Epithelial cell of esophagus (primary cell): ENCODE measurements around the gene VAT1L.

ENCODE experiments used
- DNase-seq: peaks from one replicate; pipeline ENCODE4 v3.0.0; 2010; ENCODE audit warnings: low read depth
- H3K4me3 ChIP-seq: 2 replicates; pipeline ENCODE4 v1.5.1; 2011; ENCODE audit warnings: mild to moderate bottlenecking, low read length, control low read depth
- TF ChIP-seq, protein P1 (sequence below): IDR thresholded peaks from 2 replicates; pipeline ENCODE4 v1.5.1; 2011; ENCODE audit warnings: low read depth, mild to moderate bottlenecking, low read length, control low read depth, inconsistent platforms; ENCODE audit not compliant: insufficient read depth; ENCODE audit errors: missing control alignments

The VAT1L gene

DNA sequence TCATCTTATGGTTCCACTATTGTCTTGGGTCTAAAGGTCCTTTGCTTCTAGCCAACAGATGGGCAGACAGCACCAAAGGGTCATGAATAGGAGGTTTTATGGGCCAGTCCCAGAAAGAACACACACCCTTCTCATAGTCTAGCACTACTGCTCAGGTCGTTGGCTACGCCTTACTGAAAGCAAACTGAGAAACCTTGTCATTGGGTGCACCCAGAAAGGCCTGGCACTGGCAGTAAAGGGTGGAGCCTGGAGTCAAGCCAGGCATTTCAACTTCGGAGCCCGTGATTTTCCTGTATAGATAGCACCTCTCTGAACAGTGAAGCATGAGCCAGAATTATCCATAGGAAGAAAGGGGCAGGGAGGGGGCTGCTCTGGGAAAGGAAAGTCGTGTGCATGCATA is 74.9 kb downstream of the VAT1L start:
- H3K4me3 ChIP-seq = no peak overlapping the region
- DNase-seq = no peak
- TF ChIP-seq, protein P1, sequence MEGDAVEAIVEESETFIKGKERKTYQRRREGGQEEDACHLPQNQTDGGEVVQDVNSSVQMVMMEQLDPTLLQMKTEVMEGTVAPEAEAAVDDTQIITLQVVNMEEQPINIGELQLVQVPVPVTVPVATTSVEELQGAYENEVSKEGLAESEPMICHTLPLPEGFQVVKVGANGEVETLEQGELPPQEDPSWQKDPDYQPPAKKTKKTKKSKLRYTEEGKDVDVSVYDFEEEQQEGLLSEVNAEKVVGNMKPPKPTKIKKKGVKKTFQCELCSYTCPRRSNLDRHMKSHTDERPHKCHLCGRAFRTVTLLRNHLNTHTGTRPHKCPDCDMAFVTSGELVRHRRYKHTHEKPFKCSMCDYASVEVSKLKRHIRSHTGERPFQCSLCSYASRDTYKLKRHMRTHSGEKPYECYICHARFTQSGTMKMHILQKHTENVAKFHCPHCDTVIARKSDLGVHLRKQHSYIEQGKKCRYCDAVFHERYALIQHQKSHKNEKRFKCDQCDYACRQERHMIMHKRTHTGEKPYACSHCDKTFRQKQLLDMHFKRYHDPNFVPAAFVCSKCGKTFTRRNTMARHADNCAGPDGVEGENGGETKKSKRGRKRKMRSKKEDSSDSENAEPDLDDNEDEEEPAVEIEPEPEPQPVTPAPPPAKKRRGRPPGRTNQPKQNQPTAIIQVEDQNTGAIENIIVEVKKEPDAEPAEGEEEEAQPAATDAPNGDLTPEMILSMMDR = no peak

DNA sequence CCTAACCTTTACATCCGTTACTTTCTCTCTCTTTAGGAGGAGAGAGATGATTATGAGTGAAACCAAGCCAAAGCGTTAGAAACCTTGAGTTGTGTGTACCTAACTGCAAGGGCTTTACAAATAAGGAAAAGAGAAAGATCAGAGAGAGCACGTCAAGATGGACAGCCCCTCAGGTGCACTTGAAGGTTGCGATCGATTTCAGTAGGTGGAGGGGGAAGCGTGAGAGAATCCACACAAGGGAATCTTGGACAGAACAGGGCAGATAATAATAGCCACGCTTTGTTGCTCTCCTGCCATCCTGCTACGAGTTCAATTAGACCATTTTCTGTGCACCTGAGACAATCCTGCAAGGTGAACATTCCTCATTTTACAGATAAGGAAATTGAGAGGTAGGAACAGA is 78.4 kb downstream of the VAT1L start:
- no peak overlapping the region for H3K4me3 ChIP-seq
- TF ChIP-seq, protein P1 = no peak
- DNase-seq = no peak

DNA sequence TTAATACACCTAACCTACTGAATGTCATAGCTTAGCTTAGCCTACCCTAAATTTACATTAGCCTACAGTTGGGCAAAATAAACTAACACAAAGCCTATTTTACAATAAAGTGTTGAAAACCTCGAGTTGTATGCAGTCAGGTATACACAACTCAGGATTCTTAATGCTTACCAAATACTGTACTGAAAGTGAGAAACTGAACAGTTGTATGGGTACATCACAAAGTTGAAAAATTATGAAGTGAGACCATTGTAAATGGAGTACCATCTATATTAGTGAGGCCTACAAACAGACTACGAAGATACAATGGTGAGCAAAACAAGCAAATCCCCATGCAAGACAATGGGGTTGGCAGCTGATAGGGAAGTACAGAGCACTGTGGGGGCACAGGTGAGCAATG is 79.7 kb downstream of the VAT1L start:
- no peak for DNase-seq
- TF ChIP-seq, protein P1 = no peak
- no peak overlapping the region for H3K4me3 ChIP-seq

DNA sequence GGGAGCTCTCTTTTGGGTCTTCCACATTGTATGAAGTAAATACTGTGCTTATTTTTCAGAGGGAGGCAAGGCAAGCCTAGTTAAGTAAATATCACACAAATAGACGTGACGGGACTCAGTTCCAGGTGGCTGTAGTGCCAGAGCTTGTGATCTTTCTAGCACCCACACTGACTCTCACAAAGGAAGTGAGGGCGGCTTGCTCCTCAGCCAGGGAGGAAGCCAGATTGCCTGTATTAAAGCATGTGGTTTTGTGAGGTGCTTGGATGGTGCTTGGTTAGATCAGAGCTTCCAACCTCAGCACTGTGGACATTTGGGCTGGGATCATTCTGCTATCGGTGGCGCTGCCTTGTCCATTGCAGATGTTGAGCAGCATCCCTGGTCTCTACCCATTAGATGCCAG is 80.1 kb downstream of the VAT1L start:
- TF ChIP-seq, protein P1 = no peak
- no peak overlapping the region for H3K4me3 ChIP-seq
- DNase-seq = no peak

GRCh38 chr16:77869997-77870813 is 81.8 kb downstream of the VAT1L start:
- DNase-seq = no peak

DNA sequence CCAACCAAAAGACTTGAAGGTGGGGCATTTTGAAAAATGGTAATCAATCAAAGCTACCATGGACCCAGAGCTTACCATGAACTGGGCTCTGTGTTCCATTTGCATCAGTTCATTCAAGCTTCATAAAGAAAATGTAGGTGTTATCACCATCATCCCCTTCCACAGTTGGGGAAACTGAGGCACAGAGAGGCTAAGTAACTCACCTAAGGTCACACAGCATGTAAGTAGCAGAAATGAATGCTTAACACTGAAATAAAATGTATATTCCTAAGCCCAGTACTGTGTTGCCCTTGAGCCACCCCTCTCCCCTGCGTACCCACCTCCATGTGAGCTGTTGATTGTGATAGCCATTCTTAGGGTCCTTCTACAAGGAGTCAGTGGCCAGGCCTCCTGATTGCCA is 83.6 kb downstream of the VAT1L start:
- no peak overlapping the region for H3K4me3 ChIP-seq
- TF ChIP-seq, protein P1 = no peak
- DNase-seq = no peak

More at GRCh38 chr16:77869997-77870813, 81.8 kb downstream of the VAT1L start:
- H3K4me3 ChIP-seq = no peak overlapping the region
- TF ChIP-seq, protein P1 = no peak

GRCh38 chr16:77873066-77873465 is 84.7 kb downstream of the VAT1L start:
- TF ChIP-seq, protein P1 = no peak
- no peak overlapping the region for H3K4me3 ChIP-seq
- DNase-seq = no peak
